Activated gamma-delta T cell treated with Interleukin-2 at 50 U/mL for 16 hours (primary cell): ENCODE data around the gene CCSER1.
"Not testable (repeated sequence)": the region's sequence is repeated elsewhere in the genome, so short reads cannot be mapped to it uniquely, and the experiment has no call there.

ENCODE experiments used
- DNase-seq: peaks from one replicate; pipeline ENCODE4 v3.0.0-alpha.2; 2020

Gene CCSER1

DNA sequence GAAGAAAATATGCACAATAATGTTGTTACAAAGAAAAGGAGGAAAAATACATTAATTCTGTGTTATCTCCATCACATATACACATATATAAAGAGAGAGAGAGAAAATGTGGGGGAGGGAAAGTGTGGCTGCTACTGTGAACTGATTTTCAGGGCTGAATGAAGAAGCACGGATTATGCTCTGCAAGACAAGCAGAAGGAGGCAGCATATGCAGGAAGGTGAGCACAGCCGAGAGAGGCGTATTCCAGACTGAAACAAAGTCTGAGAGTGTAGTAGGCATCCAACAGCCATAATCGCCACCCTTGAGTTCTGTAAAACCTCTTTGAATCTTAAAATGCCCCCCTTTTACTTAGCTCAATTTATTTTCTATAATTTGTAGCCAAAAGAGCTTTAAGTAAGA, 1094.8 kb downstream of the CCSER1 start:
- no peak for DNase-seq

DNA sequence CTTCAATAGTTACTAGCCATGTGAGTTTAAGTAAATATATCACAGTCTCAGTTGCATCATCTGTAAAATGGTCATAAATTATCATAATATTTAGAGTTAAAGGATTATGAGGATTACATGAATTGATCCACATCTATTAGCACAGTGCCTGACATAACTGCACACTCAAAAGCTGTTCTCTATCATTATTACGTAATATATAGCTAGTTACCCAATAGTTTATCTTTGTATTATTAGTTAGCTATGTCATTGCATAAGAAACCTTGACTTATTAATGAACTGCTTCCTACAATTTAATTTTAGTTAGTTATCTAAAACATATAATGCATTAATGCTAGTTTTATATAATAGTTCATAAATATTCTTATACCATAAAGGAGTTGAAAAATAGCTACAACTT, 1099.7 kb downstream of the CCSER1 start:
- DNase-seq: no peak

- DNase-seq: no peak
Observed at GRCh38 chr4:91228659-91229058, 1101.5 kb downstream of the CCSER1 start.

DNA sequence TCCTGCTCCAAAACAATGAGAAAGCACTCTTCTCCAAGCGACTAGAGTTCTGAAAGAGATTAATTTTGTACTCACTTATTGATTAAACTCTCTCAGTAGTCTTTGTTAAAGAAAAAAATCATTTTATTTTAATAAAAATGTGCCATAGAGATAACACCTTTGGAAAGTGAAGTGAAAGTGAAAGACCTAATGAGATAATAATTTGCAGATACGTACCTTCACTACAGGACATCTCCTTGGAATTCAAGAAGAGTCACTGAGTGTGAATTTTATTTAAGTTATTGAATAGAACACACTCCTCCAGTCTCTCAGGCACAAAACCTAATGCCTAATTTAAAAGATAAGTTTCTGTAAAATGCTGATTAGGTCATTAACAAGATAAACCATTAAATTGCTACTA, 1106.0 kb downstream of the CCSER1 start:
- DNase-seq: no peak

GRCh38 chr4:91243132-91243531, 1115.9 kb downstream of the CCSER1 start:
- DNase-seq: no peak

DNA sequence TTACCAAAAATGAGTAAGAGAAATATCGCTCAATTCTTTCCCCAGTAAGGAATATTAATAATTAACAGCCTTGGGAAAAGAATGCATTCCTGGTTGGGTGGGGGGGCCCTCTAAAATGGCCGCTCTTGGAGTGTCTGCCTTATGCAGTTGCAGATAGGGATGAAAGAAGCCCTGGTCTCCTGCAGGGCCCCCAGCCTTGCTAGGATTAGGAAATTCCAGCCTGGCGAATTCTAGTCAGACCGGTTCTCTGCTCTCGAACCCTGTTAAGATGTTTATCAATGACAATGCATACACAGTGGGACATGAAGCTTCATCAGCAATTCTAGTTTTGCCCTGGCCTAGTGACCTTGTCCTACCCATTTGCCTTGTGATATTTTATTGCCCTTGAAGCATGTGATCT, 1128.8 kb downstream of the CCSER1 start:
- no peak for DNase-seq

GRCh38 chr4:91256751-91257150, 1129.6 kb downstream of the CCSER1 start:
- no peak for DNase-seq

GRCh38 chr4:91257721-91258120, 1130.5 kb downstream of the CCSER1 start:
- no peak for DNase-seq

DNA sequence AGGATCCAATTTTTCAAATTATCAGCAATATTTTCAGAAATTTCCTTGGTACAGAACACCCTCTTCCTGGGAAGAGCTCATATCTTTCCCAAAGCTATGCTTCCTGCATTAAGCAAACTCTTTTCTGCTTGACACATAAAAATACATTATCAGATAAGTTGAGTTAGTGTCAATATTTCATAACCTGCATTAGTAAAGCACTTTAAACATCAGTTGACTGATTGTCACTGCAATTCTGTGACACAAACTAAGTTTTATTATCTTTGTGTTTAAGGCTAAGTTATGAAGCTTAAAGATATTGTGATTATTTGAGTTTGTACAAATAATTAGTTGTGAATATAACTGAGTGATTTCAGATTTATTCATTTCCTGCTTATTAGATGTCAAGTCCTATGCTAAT, 1131.1 kb downstream of the CCSER1 start:
- DNase-seq: no peak

GRCh38 chr4:91267543-91267942, 1140.3 kb downstream of the CCSER1 start:
- DNase-seq: no peak

DNA sequence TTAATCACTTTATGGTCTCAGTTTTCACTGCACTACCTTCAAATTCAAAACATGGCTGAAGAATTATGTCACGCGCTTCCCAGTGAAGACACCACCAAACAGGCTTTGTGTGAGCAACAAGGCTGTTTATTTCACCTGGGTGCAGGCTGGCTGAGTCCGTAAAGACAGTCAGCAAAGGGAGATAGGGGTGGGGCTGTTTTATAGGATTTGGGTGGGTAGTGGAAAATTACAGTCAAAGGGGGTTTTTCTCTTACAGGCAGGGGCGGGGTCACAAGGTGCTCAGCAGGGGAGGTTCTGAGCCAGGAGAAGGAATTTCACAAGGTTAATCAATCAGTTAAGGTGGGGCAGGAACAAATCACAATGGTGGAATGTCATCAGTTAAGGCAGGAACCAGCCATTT, 1141.3 kb downstream of the CCSER1 start:
- not testable (repeated sequence) for DNase-seq

- DNase-seq: no peak
Observed at GRCh38 chr4:91268913-91269312, 1141.7 kb downstream of the CCSER1 start.

DNA sequence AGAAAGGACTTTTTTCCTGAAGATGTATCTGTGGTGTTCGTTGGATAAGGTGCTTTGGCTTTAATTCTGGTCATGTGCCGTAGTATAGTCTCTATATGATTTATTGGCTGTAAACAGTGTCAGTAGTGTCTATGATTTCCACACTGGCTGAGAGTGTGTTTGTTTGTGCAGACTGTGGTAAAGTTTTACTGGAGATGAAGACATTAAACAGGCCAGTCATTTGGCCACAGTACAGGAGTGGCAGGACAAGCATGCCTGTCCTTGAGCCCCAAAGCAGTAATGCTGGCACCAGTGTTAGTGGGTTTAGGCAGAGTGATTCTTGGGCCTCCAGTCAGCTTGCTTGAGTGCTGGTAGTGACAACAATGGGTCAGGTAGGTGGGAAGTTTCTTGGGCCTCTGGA, 1152.7 kb downstream of the CCSER1 start:
- no peak for DNase-seq

GRCh38 chr4:91280551-91281290, 1153.5 kb downstream of the CCSER1 start:
- DNase-seq: no peak

- DNase-seq: no peak
Observed at GRCh38 chr4:91282217-91282616, 1155.0 kb downstream of the CCSER1 start.

GRCh38 chr4:91283726-91284230, 1156.6 kb downstream of the CCSER1 start:
- DNase-seq: no peak

DNA sequence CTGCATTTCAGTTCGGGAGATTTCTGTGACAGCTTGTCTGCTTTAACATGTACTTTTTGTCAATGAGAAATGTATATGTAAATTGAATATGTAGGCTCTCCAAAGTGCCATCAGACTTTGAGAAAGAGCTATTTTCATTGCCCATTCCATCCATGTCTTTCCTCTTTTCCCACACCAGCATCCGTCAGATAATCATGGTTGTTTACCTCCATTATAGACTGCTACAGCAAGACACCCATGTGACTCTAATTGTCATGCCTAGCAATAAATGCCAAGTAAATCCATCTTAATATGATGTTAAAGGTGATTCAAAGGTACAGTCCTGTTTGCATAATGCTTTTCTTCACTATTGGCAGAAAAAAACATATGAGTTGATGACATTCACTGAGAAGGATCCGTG, 1157.3 kb downstream of the CCSER1 start:
- DNase-seq: no peak

- no peak for DNase-seq
Observed at GRCh38 chr4:91285487-91285886, 1158.3 kb downstream of the CCSER1 start.

- no peak for DNase-seq
Observed at GRCh38 chr4:91288702-91289311, 1161.6 kb downstream of the CCSER1 start.

DNA sequence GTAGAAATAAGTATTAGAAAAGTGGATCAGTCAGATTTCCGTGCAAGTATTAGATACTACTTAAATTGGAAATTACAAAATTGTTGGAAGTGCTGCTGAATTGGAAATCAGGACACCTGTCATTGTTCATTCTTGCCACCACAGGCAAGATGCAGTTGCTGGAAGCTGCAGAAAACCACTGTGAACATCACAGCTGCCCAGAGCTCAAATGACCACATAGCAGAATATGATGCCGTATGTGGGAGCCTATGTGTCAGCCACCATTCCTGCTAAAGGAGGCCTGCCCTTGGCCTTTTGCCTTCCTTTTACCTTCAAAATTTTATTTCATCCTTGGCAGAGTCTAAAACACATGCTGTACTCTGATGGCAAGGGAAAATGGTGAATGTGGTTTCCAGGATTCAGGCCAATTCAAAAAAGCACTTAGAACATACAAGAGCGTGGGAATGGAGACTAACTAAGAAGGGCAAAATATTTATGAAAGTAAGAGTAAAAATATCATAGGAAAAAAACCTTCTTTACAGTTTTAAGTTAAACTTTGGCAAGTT, 1171.0 kb downstream of the CCSER1 start:
- no peak for DNase-seq

GRCh38 chr4:91298824-91299223, 1171.6 kb downstream of the CCSER1 start:
- no peak for DNase-seq

DNA sequence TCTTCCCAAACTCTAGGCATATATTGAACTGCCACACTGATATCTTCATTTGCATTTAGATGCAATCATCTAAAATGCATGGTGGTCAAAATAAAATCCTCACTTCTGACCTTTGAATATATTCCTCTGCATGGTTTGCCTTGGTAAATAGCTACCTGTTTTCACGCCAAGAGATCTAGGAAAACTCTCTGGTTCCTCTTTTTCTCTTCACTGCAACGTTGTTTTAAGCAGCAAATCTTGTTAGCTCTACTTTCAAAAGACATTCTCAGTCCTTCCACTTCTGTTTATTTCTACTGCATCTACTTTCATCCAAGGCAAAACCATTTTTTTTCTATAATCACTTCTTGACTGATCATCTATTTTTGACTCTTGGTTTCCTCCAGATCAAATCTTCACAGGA, 1174.9 kb downstream of the CCSER1 start:
- DNase-seq: no peak

DNA sequence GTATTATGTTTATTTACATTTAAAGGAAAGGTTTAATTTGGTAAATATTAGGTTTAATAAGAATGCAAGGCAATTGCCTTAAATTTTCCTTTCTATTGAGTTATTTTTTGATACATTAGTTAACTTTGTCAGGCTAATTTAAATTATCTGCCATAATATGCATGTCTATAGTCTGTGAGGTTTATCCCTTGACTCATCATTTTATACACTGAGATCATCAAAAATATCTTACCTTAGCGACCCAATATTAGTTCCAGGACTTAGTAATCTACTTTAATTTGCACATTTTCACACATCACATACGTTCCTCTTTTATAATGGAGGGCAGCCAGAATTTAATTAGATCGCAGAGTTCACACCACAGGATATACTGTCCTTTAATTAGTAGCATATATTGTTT, 1177.1 kb downstream of the CCSER1 start:
- no peak for DNase-seq

GRCh38 chr4:91317434-91317833, 1190.2 kb downstream of the CCSER1 start:
- no peak for DNase-seq
